22Rv1 (cell line): ENCODE measurements around the gene ANKRD33B.
A peak's percentile ranks its signal among the peaks of the same experiment; 100 is the strongest.

ENCODE experiments used
- H3K27ac ChIP-seq: fragments of 450-650 bp; 2 replicates; pipeline ENCODE4 v1.5.1; 2017
- ZFX ChIP-seq: fragments of 450-650 bp; IDR thresholded peaks from 2 replicates; pipeline ENCODE4 v1.6.1; 2017; ENCODE audit warnings: antibody characterized with exemption, borderline replicate concordance
- TF ChIP-seq, protein P1 (sequence below): fragments of 450-650 bp; IDR thresholded peaks from 2 replicates; pipeline ENCODE4 v1.5.1; 2017; ENCODE audit warnings: mild to moderate bottlenecking

Gene ANKRD33B

DNA sequence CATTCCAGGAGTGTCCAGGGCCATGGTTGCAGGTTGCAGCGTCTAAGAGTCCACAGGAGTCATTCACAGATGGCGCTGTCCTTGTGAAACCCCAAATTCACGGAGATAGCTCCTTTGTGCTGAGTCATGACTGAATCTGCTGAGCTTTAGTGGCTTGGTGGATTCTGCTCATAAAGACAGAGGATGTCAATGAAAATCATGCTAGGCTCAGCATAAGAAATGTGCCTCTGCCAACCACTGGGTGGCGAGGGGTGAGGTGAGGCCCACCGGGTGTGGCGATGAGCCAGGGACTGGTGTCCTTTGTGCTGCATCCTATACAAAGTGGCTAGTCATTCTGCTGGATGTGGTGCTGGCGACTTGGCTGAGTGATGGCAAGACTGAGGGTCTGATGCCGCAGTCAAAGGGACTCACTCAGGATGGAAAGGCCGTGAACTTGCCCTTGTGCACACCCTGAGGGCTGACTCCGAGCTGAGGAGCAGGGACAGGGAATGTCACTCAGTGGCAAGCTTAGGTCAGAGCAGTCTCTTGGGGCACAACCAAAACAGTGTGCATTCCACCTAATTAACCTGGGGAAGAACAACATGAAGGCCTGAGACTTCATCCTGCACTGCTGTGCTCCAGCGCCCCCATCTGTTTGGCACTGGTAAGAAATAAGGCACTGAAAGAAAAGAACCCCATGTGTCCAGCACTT is 125.7 kb downstream of the ANKRD33B start:
- TF ChIP-seq, protein P1, sequence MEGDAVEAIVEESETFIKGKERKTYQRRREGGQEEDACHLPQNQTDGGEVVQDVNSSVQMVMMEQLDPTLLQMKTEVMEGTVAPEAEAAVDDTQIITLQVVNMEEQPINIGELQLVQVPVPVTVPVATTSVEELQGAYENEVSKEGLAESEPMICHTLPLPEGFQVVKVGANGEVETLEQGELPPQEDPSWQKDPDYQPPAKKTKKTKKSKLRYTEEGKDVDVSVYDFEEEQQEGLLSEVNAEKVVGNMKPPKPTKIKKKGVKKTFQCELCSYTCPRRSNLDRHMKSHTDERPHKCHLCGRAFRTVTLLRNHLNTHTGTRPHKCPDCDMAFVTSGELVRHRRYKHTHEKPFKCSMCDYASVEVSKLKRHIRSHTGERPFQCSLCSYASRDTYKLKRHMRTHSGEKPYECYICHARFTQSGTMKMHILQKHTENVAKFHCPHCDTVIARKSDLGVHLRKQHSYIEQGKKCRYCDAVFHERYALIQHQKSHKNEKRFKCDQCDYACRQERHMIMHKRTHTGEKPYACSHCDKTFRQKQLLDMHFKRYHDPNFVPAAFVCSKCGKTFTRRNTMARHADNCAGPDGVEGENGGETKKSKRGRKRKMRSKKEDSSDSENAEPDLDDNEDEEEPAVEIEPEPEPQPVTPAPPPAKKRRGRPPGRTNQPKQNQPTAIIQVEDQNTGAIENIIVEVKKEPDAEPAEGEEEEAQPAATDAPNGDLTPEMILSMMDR: peak; percentile 56
- no peak for TF ChIP-seq ZFX
- H3K27ac ChIP-seq: no peak overlapping the region

- no peak overlapping the region for H3K27ac ChIP-seq
- no peak for TF ChIP-seq ZFX
- TF ChIP-seq, protein P1: no peak
Observed at GRCh38 chr5:10690460-10691440, 126.9 kb downstream of the ANKRD33B start.

- H3K27ac ChIP-seq: no peak overlapping the region
- TF ChIP-seq ZFX: no peak
- TF ChIP-seq, protein P1: no peak
Observed at GRCh38 chr5:10691826-10692785, 128.2 kb downstream of the ANKRD33B start.

- TF ChIP-seq ZFX: no peak
- TF ChIP-seq, protein P1: peak; percentile 92
- H3K27ac ChIP-seq: no peak overlapping the region
Observed at GRCh38 chr5:10695055-10695649, 131.3 kb downstream of the ANKRD33B start.

DNA sequence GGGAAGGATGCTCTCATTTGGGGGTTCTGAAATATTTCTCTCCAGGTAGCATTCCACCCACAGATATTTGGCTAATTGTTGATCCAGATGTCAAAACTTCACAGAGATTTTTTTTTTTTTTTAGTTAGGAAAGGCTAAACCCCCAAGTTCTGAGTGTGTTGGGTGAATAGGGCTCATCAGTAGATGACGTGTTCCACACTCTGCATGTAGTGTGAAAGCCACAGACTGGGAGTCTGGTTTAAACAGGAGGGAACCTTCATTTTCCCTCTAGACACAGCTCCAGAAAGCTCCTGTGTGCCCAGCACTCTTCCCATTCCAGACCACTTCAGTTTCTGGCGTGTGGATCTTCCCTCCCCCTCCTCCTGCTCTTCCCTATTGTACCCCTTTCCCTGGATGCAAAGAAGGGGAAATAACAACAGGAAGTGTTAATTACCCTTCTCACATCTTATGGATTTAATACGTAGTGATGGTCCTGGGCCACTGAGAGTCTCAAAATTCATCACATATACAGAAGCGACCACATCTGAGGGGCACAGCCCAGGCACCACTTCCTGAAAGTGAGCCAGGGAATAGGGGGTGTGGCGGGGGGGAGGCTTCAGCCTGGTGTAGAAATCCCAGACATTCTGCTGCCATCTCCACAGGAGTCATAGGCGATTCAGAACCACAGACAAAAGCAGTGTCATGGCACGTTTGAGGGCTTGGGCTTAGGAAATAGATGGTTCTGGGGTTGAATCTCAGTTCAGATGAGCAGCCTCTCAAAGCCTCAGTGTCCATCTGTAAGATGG is 132.1 kb downstream of the ANKRD33B start:
- TF ChIP-seq ZFX: no peak
- TF ChIP-seq, protein P1: no peak
- H3K27ac ChIP-seq: no peak overlapping the region
